Esophagus squamous epithelium (tissue), 5 donors: ENCODE data around the gene C16orf78. TPM values are rescaled to one million over a fixed set of nuclear protein-coding genes. Genes with fewer than 3 reads are reported as not detected.

ENCODE experiments used
- DNase-seq: peaks from one replicate; lab custom pipeline; 2025; lab: John Stamatoyannopoulos, UW
- H3K27ac ChIP-seq, 4 donors: fragments of 200-600 bp; sonication (generic); one replicate each; pipeline ENCODE4 v1.5.1; 2016 to 2019; ENCODE audit warnings: mild to moderate bottlenecking in 1 of 4
- H3K27me3 ChIP-seq, 4 donors: fragments of 200-600 bp; sonication (generic); 1 replicate in 3 of 4; 2 replicates in 1 of 4; pipeline versions ENCODE4 v1.5.1 to v1.6.0; 2017 to 2021; ENCODE audit warnings: antibody characterized with exemption in 1 of 4
- H3K36me3 ChIP-seq, 3 donors: fragments of 200-600 bp; sonication (generic); one replicate each; pipeline ENCODE4 v1.5.1; 2016 to 2019
- H3K4me1 ChIP-seq, 3 donors: fragments of 200-600 bp; sonication (generic); one replicate each; pipeline ENCODE4 v1.5.1; 2017 to 2019
- H3K4me3 ChIP-seq, 4 donors: fragments of 200-600 bp; sonication (generic); 1 replicate in 3 of 4; 2 replicates in 1 of 4; pipeline ENCODE4 v1.5.1; 2016 to 2019; ENCODE audit warnings: mild to moderate bottlenecking in 2 of 4, moderate library complexity in 1 of 4
- H3K9me3 ChIP-seq, 3 donors: fragments of 200-600 bp; sonication (generic); one replicate each; pipeline ENCODE4 v1.5.1; 2016 to 2019
- POLR2A ChIP-seq, 4 donors: fragments of 450-650 bp; IDR thresholded peaks; one replicate each; pipeline ENCODE4 v1.6.1; 2017; ENCODE audit warnings: antibody characterized with exemption in 4 of 4, mild to moderate bottlenecking in 4 of 4, moderate library complexity in 3 of 4
- WGBS, 2 donors: methylation state at CpG; one replicate each; pipeline ENCODE4 v1.1.5; 2018; 5-methylcytosine and 5-hydroxymethylcytosine counted together
- intact Hi-C: fragments of 100-400 bp; cut with DNase I; formaldehyde crosslinking; loops from one replicate; pipeline ENCODE4 v1.15.0; 2022
- total RNA-seq, 4 donors: library from RNA; depleted of rRNA; stranded (reverse); fragments of >200 nt; gene quantifications; one replicate each; pipeline ENCODE4 v1.1.0, GENCODE V29; 2016
- TF ChIP-seq, protein P1 (sequence below), 6 experiments: fragments of 450-650 bp in 4 of 6; fragments of 200-600 bp in 2 of 6; sonication (generic) in 2 of 6; IDR thresholded peaks; one replicate each; pipeline ENCODE4 v1.5.1; 2016 to 2019; ENCODE audit warnings: antibody characterized with exemption in 6 of 6, mild to moderate bottlenecking in 4 of 6, moderate library complexity in 4 of 6
- donor health status: DM: yes; HTN: yes; CAD: no.

C16orf78 gene
- total RNA-seq, 4 donors from 2014 or later, result not detected

DNA sequence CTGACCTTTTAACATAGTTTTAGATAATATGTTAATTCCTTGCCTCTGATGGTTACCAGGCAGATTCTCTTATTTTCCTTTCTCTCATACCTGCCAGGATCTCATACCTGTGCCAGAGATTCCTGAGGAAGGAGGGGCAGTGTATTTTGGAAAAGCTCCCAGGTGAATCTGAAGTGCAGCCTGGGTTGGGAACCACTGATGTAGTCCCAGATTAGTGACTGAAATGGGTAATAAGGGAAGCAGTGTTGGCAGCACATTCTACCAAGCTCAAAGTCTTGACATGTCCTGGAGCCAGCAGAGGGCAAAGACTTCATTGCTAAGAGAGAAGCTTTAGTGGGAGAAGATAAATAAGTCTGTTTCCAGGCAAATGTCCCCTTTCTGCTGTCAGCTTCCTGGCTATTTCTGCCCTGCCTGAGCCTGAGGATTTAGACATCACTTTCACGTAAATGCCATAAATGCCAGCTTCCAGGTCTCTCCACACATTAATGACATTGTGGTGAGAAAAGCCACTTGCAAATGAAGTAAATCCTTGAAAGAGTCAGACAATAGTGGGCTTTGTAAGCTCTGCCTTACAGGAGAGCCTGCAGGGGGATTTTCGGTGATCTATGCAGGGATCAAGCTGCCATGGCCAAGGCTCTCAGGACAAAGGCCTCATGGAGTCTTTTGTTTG is 40.9 kb upstream of the C16orf78 start:
- intact Hi-C loops, result no loop called here
- H3K27ac ChIP-seq, result no peak overlapping the region
- no peaks in the 10 kb centered on the region for H3K9me3 ChIP-seq
- peaks cover 0 to 8% (median 0%) of the 10 kb centered on the region in 4 donors for H3K27me3 ChIP-seq
- DNase-seq, result no peak
- no peaks in the 10 kb centered on the region for H3K4me1 ChIP-seq
- H3K36me3 ChIP-seq, result no peaks in the 10 kb centered on the region
- no peak overlapping the region for H3K4me3 ChIP-seq
- no peak for TF ChIP-seq POLR2A (IDR thresholded peaks at IDR 0.05)
- TF ChIP-seq, protein P1, sequence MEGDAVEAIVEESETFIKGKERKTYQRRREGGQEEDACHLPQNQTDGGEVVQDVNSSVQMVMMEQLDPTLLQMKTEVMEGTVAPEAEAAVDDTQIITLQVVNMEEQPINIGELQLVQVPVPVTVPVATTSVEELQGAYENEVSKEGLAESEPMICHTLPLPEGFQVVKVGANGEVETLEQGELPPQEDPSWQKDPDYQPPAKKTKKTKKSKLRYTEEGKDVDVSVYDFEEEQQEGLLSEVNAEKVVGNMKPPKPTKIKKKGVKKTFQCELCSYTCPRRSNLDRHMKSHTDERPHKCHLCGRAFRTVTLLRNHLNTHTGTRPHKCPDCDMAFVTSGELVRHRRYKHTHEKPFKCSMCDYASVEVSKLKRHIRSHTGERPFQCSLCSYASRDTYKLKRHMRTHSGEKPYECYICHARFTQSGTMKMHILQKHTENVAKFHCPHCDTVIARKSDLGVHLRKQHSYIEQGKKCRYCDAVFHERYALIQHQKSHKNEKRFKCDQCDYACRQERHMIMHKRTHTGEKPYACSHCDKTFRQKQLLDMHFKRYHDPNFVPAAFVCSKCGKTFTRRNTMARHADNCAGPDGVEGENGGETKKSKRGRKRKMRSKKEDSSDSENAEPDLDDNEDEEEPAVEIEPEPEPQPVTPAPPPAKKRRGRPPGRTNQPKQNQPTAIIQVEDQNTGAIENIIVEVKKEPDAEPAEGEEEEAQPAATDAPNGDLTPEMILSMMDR (IDR thresholded peaks at IDR 0.05), result no peak
- 38 to 40% methylated on average over 2 of the region's 2 CpGs for WGBS, 2 donors

DNA sequence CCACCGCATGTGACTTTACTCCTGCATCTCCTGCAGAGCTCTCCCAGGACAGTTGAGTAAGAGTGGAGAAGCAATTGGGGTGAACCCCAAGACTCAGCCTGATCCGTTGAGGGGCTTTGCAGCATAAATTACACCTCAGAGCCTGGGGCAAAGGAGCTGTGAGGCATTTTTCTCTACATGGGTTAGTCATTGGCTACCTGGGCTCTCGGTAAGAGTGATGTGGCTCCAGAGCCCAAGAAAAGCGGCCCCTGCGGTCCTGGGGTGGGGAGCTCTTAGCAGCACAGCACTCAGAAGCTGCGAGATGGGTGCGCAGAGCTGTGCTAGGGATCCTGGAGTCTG is 40.4 kb upstream of the C16orf78 start:
- Histone ChIP-seq H3K9me3 (no peaks in the 10 kb centered on the region), H3K27ac (no peak overlapping the region), H3K27me3 (peaks cover 0 to 13% (median 0%) of the 10 kb centered on the region in 4 donors), H3K36me3 (no peaks in the 10 kb centered on the region), H3K4me3 (no peak overlapping the region), H3K4me1 (no peaks in the 10 kb centered on the region)
- DNase-seq, result no peak
- intact Hi-C loops, result no loop called here
- TF ChIP-seq POLR2A (IDR thresholded peaks at IDR 0.05), result no peak
- TF ChIP-seq, protein P1 (IDR thresholded peaks at IDR 0.05), result no peak
- WGBS, 2 donors, result 75% methylated on average over 5 to 7 of the region's 7 CpGs

DNA sequence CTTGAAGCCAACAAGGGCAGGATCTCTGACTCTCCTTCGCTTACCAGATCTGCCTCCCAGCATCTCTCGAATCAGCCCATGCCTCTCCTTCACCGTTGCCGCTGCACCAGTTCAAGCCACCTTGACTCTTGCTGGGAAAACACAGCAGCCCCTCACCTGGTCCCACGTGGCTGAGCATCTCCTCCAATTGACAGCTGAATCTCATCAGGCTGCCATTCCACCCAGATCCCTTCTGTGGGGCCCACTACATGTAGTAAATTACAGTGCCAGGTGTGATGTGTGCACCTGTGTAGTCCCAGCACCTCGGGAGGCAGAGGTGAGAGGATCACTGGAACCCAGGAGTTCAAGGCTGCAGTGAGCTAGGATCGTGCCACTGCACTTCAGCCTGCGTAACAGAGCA is 37.8 kb upstream of the C16orf78 start:
- Histone ChIP-seq H3K4me3 (no peak overlapping the region), H3K36me3 (no peaks in the 10 kb centered on the region), H3K9me3 (no peaks in the 10 kb centered on the region), H3K27me3 (peaks cover 0 to 34% (median 0%) of the 10 kb centered on the region in 4 donors), H3K27ac (no peak overlapping the region), H3K4me1 (no peaks in the 10 kb centered on the region)
- TF ChIP-seq, protein P1 (IDR thresholded peaks at IDR 0.05), result no peak
- no peak for TF ChIP-seq POLR2A (IDR thresholded peaks at IDR 0.05)
- intact Hi-C loops, result no loop called here
- no peak for DNase-seq
- WGBS, 2 donors, result 62 to 76% methylated on average over 6 to 8 of the region's 8 CpGs

DNA sequence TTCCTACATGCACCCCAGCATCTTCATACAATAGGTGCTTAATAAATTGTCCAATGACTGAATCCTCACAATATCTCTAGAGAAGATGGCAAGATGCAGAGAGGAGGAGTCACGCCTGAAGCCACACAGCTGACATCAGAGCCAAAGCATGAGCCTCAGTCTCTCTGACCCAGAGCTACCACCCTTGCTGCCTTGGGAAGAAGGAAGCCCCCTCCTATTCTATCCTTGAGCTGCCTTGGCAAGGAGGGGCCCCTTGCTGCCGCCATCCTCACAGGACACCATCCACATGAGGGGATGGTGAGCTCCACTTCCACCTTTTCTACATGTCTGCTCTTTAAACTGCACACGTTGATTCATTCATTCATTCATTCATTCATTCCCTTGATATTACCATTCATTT is 37.0 kb upstream of the C16orf78 start:
- Histone ChIP-seq H3K36me3 (no peaks in the 10 kb centered on the region), H3K4me1 (no peaks in the 10 kb centered on the region), H3K9me3 (no peaks in the 10 kb centered on the region), H3K27me3 (peaks cover 0 to 34% (median 0%) of the 10 kb centered on the region in 4 donors), H3K4me3 (no peak overlapping the region), H3K27ac (no peak overlapping the region)
- no peak for TF ChIP-seq POLR2A (IDR thresholded peaks at IDR 0.05)
- TF ChIP-seq, protein P1 (IDR thresholded peaks at IDR 0.05), result no peak
- WGBS, 2 donors, result 66 to 82% methylated on average over 3 of the region's 3 CpGs
- intact Hi-C loops, result no loop called here
- no peak for DNase-seq

DNA sequence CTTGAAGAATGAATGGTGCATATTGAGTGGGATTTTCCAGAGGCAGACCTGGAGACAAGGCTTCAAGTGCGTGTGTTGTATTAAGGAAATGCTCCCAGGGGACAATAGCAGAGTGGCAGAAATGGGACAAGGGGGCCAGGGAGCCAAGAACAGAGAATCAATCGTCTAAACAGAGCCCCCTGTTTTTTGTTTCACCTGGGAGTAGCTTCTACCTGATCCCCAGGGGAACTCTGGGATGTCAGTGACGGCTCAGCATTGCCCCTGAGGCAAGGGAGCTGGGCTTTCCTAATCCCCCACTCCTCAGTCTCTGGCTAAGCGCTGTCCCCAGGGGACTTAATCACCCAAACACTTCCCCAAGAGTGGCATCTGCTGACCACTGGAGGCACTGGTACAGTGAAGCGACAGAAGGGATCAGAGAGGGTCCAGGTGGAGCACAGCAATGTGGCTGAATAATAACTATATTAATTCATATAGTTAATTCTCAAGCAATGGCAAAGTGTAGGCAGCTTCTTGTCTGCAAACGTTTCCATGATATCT is 35.7 kb upstream of the C16orf78 start:
- DNase-seq, result no peak
- H3K36me3 ChIP-seq, result no peaks in the 10 kb centered on the region
- H3K9me3 ChIP-seq, result no peaks in the 10 kb centered on the region
- 43 to 70% methylated on average over 5 to 6 of the region's 6 CpGs for WGBS, 2 donors
- no peak overlapping the region for H3K4me3 ChIP-seq
- intact Hi-C loops, result no loop called here
- TF ChIP-seq, protein P1 (IDR thresholded peaks at IDR 0.05), result no peak
- TF ChIP-seq POLR2A (IDR thresholded peaks at IDR 0.05), result no peak
- H3K27ac ChIP-seq, result no peak overlapping the region
- no peaks in the 10 kb centered on the region for H3K4me1 ChIP-seq
- peaks cover 0 to 34% (median 0%) of the 10 kb centered on the region in 4 donors for H3K27me3 ChIP-seq
